GM12872 (cell line): ENCODE data around the gene SH2D3C.

Experiments used
- TF ChIP-seq, protein P1 (sequence below): IDR thresholded peaks from 3 replicates; pipeline ENCODE4 v1.5.1; 2011; ENCODE audit warnings: low read depth, mild to moderate bottlenecking, low read length, moderate library complexity; ENCODE audit not compliant: insufficient read depth

SH2D3C gene, protein sequence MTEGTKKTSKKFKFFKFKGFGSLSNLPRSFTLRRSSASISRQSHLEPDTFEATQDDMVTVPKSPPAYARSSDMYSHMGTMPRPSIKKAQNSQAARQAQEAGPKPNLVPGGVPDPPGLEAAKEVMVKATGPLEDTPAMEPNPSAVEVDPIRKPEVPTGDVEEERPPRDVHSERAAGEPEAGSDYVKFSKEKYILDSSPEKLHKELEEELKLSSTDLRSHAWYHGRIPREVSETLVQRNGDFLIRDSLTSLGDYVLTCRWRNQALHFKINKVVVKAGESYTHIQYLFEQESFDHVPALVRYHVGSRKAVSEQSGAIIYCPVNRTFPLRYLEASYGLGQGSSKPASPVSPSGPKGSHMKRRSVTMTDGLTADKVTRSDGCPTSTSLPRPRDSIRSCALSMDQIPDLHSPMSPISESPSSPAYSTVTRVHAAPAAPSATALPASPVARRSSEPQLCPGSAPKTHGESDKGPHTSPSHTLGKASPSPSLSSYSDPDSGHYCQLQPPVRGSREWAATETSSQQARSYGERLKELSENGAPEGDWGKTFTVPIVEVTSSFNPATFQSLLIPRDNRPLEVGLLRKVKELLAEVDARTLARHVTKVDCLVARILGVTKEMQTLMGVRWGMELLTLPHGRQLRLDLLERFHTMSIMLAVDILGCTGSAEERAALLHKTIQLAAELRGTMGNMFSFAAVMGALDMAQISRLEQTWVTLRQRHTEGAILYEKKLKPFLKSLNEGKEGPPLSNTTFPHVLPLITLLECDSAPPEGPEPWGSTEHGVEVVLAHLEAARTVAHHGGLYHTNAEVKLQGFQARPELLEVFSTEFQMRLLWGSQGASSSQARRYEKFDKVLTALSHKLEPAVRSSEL

DNA sequence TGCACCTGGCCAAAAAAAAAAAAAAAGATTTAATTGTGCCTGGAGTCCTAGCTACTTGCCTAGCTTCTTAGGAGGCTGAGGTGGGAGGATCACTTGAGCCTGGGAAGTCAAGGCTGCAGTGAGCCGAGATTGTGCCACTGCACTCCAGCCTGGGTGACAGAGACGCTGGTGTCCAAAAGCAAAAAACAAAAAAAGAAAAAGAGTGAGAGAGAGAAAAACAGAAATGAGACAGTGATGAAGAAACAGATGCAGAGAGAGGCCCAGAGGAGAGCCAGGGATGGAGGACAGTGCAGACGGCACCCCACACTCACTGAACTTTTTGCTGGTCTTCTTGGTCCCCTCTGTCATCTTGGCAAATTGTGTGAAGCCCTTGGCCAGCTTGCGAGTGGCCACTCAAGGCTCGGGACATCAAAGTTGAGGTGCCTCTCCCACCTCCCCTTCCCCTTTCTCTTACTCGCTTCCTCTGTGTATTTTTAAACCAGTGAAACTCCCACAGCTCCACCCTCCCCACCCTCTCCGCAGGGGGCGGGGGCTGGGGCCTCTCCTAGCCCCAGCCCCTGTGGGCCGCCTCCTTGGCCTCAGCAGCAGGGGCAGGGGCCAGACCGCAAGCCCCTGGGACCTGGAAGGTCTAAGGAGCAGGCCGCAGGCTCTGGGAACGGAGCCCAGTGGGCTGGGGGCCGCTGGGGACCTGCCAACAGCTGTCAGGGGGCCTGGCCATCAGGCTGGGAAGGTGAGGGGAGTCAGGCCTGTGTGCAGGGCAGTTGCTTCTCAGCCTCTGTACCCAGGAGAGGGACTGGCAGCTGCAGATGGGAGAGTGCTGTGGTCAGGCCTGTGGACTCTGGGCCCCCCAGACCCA is at the start of gene SH2D3C:
Gene SH2D3C (minus strand): TSS at position 387 of the 856 bp plus-strand sequence. CDS start 39 bp downstream, at position 348.
- TF ChIP-seq, protein P1, sequence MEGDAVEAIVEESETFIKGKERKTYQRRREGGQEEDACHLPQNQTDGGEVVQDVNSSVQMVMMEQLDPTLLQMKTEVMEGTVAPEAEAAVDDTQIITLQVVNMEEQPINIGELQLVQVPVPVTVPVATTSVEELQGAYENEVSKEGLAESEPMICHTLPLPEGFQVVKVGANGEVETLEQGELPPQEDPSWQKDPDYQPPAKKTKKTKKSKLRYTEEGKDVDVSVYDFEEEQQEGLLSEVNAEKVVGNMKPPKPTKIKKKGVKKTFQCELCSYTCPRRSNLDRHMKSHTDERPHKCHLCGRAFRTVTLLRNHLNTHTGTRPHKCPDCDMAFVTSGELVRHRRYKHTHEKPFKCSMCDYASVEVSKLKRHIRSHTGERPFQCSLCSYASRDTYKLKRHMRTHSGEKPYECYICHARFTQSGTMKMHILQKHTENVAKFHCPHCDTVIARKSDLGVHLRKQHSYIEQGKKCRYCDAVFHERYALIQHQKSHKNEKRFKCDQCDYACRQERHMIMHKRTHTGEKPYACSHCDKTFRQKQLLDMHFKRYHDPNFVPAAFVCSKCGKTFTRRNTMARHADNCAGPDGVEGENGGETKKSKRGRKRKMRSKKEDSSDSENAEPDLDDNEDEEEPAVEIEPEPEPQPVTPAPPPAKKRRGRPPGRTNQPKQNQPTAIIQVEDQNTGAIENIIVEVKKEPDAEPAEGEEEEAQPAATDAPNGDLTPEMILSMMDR: no peak

DNA sequence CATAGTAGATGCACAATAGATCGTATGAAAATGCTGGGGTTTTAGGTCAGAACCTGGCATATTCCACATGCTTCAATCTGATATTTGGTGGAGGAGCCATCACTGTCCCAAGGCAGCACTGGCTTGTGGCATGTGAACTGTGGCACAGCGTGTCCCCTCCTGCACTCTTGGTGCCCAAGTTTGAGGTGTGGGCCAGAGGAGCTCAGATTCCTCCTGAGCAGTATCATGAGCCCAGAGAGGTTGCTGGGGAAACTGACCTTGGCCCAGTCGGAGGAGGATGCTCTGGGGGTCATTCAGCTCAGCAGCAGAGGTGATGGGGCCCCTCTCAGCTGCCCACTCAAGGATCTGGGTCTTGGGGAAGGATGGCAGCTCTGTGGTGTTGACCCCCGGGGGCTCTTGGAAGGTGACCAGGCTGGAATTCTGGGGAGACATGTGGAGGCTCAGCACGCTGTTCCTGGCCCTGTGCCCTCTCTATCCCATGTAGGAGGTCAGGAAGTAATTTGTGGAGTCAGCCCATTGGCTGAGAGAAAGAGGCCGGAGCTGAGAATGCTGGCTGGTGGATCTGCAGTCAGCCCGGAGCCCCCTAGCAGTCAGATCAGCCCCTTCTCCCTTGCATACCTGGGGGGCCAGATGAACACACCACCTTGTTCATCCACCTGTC is 47.9 kb upstream of the SH2D3C start:
- TF ChIP-seq, protein P1: no peak

DNA sequence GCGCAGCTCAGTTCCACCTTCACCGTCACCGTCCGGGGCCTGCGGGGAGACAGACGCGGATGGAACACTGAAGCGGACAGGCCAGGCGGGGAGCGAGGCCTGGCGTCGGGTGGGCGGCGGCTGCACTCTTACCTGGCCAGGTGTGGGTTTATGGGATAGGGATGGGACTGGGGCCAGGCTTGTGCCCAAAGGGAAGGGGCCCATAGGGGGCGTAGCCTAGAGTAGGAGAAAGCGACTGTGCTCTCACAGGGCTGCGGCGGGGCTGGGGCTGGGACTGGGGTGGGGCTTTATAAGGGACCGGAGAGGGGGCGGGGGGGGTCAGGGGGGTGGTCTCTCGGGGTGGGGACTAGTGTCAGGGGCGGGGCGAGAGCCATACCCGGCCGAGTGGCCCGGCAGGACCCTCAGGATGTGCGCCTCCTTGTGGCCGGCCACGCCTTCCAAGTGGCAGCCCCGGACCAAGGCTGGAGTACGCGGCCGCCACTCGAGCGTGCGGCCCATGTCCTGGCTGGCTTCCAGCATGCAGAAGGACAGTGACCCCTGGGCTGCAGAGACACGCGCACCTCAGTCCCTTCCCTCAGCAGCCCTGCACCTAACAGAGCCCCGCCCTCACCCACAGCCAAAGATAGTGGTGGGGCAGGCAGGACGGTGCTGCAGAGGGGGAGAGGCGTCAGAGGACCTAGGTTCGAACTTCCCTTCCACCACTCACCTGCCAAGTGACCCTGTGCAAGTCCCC is 47.0 kb upstream of the SH2D3C start:
- TF ChIP-seq, protein P1: peak; percentile 48

DNA sequence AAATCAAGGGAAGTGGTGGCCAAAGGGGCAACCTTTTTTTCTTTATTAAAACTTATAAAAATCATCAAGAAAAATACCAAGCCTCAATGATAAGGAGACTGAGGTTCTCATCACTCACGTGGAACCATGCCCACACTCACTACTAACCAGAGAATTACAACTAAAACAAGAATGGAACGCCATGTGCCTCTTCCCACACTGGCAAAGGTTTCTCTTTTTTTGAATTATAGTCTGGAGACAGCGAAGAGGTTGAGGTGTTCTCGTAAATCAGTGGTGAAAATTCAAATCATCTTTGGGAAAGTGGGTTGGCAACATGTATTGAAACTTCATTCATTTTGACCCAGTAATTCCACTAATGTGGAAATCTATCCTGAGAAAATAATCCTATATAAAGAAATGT is 43.6 kb upstream of the SH2D3C start:
- TF ChIP-seq, protein P1: no peak

DNA sequence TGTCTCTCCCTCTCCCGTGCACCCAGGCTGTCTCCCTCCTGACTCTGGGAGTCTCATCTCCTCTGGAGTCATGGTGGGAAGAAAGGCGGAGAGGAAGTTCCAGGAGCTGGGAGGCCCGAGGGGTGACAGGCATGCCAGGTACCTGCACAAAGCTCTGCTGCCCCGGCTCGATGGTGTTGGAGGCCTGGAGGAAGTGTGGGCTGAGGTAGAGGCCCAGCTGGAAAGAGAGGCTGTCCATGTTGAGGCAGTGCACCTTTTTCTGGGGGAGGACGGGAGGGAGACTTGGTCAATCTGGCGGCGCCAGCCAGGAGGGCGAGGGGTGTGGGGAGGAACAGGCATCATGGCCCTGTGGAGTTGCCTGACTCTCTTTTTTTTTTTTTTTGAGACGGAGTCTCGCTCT is 40.1 kb upstream of the SH2D3C start:
- TF ChIP-seq, protein P1: no peak

DNA sequence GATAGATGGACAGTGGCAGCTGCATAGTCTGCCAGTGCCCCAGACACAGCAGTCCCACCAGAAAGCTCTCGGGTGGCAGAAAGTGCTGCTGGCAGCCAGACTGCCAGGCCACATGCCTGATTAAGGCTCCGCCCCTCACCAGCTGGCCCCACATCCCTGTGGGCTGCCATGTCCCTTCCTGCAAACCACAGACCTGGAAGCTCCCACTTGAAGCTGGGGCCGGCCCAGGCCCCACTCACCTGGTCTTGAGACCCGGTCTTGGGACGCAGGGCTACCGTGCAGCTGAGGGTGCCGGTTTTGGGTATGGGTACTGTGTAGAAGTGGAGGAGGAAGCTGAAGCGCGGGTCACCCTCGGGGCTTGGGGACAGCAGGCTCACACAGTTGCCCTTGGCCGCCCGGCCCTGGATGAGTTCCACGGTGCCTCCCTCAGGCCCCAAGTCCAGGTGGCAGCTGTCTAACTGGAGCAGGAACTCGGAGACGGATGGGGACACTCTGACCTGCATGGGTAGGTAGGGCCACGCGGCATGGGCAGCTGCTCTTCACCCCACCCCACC is 39.5 kb upstream of the SH2D3C start:
- TF ChIP-seq, protein P1: no peak
